ENCODE data around the gene IGSF10. TPM values are rescaled to one million over a fixed set of nuclear protein-coding genes. Genes with fewer than 3 reads are reported as not detected.
"Not testable (repeated sequence)": the region's sequence is repeated elsewhere in the genome, so short reads cannot be mapped to it uniquely, and the experiment has no call there.

Gene IGSF10
- total RNA-seq, 4 donors from 2014 or later = 0.70 to 5.4 (median 2.3) TPM

DNA sequence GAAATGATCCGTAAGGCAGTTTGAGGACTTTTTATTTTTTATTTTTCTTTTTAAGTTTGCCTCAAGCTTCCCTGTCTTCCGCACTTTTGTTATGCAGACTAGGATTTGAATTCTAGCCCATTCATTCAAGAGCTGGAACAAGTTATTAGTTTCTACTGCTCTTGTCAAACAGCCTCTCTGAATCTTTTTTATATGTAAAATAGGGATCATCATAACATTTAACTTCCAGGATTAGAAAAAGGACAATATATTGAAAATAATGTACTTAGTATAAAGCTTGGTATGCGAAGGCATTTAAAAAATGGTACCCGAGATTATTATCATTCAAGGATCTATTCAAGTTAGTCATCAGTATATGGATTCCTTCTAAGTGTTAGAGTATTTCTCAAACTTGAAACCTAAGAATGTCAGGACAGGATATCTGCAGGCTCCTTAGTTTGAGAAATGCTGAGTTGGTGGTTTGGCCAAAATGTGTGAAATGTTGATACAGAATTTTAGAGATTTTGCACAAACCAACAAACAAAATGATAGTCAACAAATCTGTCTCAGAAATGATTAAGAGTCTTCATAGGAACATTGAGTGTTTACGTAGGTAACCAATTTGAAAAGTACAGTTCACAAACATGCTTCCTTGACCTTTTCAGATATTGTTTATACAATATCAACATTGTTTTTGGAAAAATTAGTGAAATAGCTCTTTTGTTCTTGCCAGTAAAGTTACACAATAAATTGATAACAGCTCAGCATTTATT lies 40.5 kb upstream of the IGSF10 start:
- no peaks in the 10 kb centered on the region for H3K36me3 ChIP-seq
- H3K27ac ChIP-seq = no peak overlapping the region
- no peak for TF ChIP-seq POLR2A (IDR thresholded peaks at IDR 0.05)
- TF ChIP-seq, protein P1, sequence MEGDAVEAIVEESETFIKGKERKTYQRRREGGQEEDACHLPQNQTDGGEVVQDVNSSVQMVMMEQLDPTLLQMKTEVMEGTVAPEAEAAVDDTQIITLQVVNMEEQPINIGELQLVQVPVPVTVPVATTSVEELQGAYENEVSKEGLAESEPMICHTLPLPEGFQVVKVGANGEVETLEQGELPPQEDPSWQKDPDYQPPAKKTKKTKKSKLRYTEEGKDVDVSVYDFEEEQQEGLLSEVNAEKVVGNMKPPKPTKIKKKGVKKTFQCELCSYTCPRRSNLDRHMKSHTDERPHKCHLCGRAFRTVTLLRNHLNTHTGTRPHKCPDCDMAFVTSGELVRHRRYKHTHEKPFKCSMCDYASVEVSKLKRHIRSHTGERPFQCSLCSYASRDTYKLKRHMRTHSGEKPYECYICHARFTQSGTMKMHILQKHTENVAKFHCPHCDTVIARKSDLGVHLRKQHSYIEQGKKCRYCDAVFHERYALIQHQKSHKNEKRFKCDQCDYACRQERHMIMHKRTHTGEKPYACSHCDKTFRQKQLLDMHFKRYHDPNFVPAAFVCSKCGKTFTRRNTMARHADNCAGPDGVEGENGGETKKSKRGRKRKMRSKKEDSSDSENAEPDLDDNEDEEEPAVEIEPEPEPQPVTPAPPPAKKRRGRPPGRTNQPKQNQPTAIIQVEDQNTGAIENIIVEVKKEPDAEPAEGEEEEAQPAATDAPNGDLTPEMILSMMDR (IDR thresholded peaks at IDR 0.05) = no peak
- H3K4me1 ChIP-seq = no peaks in the 10 kb centered on the region
- H3K9me3 ChIP-seq = no peaks in the 10 kb centered on the region
- H3K27me3 ChIP-seq = no peaks in the 10 kb centered on the region
- no peak for DNase-seq
- H3K4me3 ChIP-seq = no peak overlapping the region

DNA sequence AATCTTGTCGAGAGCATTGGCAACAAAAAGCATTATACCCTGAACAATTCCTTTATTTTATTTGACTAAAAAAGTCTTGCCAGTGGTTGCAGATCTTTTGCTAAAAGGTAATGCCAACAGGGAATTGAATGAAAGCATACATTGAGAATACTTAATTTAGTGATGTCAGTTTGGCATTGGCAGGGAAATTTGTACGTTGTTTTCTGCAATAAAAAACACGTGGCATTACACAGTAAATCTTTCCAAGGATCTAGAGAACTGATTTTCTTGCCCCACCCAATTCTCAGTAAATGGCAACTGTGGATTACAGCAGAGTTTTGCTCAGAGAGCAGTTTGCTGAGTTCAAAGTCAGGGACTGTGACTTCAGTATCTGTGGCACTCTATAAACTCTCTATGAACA lies 38.3 kb upstream of the IGSF10 start:
- TF ChIP-seq, protein P1 (IDR thresholded peaks at IDR 0.05) = no peak
- no peak for TF ChIP-seq POLR2A (IDR thresholded peaks at IDR 0.05)
- no peaks in the 10 kb centered on the region for H3K9me3 ChIP-seq
- H3K4me3 ChIP-seq = no peak overlapping the region
- no peak overlapping the region for H3K27ac ChIP-seq
- no peak for DNase-seq
- H3K4me1 ChIP-seq = no peaks in the 10 kb centered on the region
- H3K27me3 ChIP-seq = no peaks in the 10 kb centered on the region
- no peaks in the 10 kb centered on the region for H3K36me3 ChIP-seq

DNA sequence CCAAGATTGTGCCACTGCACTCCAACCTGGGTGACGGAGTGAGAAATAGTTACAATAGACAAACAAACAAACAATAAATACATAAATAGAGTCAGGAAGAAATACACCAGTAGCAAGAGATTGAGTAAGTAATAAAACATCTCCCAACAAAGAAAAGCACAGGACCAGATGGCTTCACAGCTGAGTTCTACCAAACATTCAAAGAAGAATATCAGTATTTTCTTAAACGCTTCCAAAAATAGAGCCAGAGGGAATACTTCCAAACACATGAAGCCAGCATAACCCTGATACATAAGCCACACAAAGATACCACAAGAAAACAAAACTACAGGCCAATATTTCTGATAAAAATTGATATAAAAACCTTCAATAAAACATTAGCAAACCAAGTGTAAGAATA lies 30.7 kb upstream of the IGSF10 start:
- Histone ChIP-seq H3K9me3 (no peaks in the 10 kb centered on the region), H3K27ac (no peak overlapping the region), H3K36me3 (no peaks in the 10 kb centered on the region)

DNA sequence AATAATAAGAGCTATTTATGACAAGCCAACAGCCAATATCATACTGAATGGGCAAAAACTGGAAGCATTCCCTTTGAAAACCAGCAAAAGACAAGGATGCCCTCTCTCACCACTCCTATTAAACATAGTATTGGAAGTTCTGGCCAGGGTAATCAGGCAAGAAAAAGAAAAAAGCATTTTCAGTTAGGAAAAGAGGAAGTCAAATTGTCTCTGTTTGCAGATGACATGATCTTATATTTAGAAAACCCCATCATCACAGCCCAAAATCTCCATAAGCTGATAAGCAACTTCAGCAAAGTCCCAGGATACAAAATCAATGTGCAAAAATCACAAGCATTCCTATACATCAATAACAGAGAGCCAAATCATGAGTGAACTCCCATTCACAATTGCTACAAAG lies 27.0 kb upstream of the IGSF10 start:
- not testable (repeated sequence) for H3K4me1 ChIP-seq, DNase-seq, H3K27me3 ChIP-seq, H3K9me3 ChIP-seq, H3K27ac ChIP-seq, H3K36me3 ChIP-seq, H3K4me3 ChIP-seq

More for the DNA sequence above, 30.7 kb upstream of the IGSF10 start:
- no peaks in the 10 kb centered on the region for H3K27me3 ChIP-seq
- H3K4me1 ChIP-seq = no peaks in the 10 kb centered on the region
- no peak for TF ChIP-seq POLR2A (IDR thresholded peaks at IDR 0.05)
- TF ChIP-seq, protein P1 (IDR thresholded peaks at IDR 0.05) = no peak
- H3K4me3 ChIP-seq = no peak overlapping the region
- no peak for DNase-seq

DNA sequence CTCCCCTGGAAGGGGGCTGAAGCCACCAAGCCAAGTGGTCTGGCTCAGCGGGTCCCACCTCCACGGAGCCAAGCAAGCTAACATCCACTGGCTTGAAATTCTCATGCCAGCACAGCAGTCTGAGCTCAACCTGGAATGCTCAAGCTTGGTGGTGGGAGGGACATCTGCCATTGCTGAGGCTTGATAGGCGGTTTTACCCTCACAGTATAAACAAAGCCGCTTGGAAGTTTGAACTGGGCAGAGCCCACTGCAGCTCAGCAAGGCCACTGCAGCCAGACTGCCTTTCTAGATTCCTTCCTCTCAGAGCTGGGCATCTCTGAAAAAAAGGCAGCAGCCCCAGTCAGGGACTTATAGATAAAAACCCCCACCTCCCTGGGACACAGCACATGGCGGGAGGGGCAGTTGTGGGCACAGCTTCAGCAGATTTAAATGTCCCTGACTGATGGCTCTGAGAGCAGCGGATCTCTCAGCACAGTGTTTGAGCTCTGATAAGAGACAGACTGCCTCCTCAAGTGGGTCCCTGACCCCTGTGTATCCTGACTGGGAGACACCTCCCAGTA lies 23.2 kb upstream of the IGSF10 start:
- H3K27ac ChIP-seq = no peak overlapping the region
- no peak overlapping the region for H3K4me3 ChIP-seq
- TF ChIP-seq POLR2A (IDR thresholded peaks at IDR 0.05) = no peak
- TF ChIP-seq, protein P1 (IDR thresholded peaks at IDR 0.05) = no peak
- H3K9me3 ChIP-seq = no peaks in the 10 kb centered on the region
- DNase-seq = no peak
- H3K4me1 ChIP-seq = no peaks in the 10 kb centered on the region
- H3K36me3 ChIP-seq = no peaks in the 10 kb centered on the region
- no peaks in the 10 kb centered on the region for H3K27me3 ChIP-seq

DNA sequence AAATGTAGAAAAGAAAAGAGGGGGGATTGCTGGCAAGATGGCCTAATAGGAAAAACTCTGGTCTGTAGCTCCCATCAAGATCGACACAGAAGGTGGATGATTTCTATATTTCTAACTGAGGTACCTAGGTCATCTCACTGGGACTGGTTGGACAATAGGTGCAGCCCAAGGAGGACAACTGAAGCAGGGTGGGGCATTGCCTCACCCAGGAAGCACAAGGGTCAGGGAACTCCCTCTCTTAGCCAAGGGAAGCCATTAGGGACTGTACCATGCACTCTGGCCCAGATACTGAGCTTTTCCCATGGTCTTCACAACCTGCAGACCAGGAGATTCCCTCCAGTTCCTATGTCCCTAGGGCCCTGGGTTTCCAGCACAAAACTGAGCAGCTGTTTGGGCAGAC lies 22.6 kb upstream of the IGSF10 start:
- H3K27ac ChIP-seq = no peak overlapping the region
- no peak overlapping the region for H3K4me3 ChIP-seq
- no peaks in the 10 kb centered on the region for H3K27me3 ChIP-seq
- no peaks in the 10 kb centered on the region for H3K4me1 ChIP-seq
- no peak for TF ChIP-seq POLR2A (IDR thresholded peaks at IDR 0.05)
- TF ChIP-seq, protein P1 (IDR thresholded peaks at IDR 0.05) = no peak
- no peaks in the 10 kb centered on the region for H3K36me3 ChIP-seq
- H3K9me3 ChIP-seq = no peaks in the 10 kb centered on the region
- DNase-seq = peak in 2 of 3 donors; percentile 50 to 53
